Parathyroid adenoma (tissue), 2 donors: ENCODE results near the gene PAAF1.

Experiments
- H2AFZ ChIP-seq: fragments of 300-600 bp; sonication (generic); one replicate; pipeline ENCODE4 v1.7.0; 2017; ENCODE audit warnings: antibody characterized with exemption, mild to moderate bottlenecking
- H3K27ac ChIP-seq: fragments of 300-600 bp; sonication (generic); one replicate; pipeline ENCODE4 v1.7.0; 2017
- H3K27me3 ChIP-seq: fragments of 300-600 bp; sonication (generic); one replicate; pipeline ENCODE4 v1.7.0; 2017; ENCODE audit warnings: low read length; ENCODE audit not compliant: control insufficient read depth, insufficient read depth
- H3K36me3 ChIP-seq: fragments of 300-600 bp; sonication (generic); one replicate; pipeline ENCODE4 v1.7.0; 2017; ENCODE audit warnings: low read length; ENCODE audit not compliant: control insufficient read depth, insufficient read depth
- H3K4me1 ChIP-seq: fragments of 300-600 bp; sonication (generic); one replicate; pipeline ENCODE4 v1.7.0; 2017; ENCODE audit warnings: control low read depth
- H3K4me2 ChIP-seq: fragments of 300-600 bp; sonication (generic); one replicate; pipeline ENCODE4 v1.7.0; 2017; ENCODE audit warnings: low read length
- H3K4me3 ChIP-seq: fragments of 300-600 bp; sonication (generic); one replicate; pipeline ENCODE4 v1.7.0; 2017; ENCODE audit warnings: low read depth, low read length
- H3K79me2 ChIP-seq: fragments of 300-600 bp; sonication (generic); one replicate; pipeline ENCODE4 v1.7.0; 2017; ENCODE audit warnings: control low read depth
- H3K9ac ChIP-seq: fragments of 300-600 bp; sonication (generic); one replicate; pipeline ENCODE4 v1.7.0; 2017; ENCODE audit warnings: mild to moderate bottlenecking
- H3K9me3 ChIP-seq: fragments of 300-600 bp; sonication (generic); one replicate; pipeline ENCODE4 v1.7.0; 2017; ENCODE audit warnings: low read length; ENCODE audit not compliant: control insufficient read depth
- CTCF ChIP-seq: fragments of 300-600 bp; sonication (generic); IDR thresholded peaks from one replicate; pipeline ENCODE4 v1.7.0; 2017; ENCODE audit warnings: antibody characterized with exemption, mild to moderate bottlenecking
- donor health status: primary hyperparathyroidism.

Gene PAAF1

GRCh38 chr11:73839123-73839457 lies 37.7 kb upstream of the PAAF1 start:
- no peak overlapping the region for H3K27ac ChIP-seq
- no peaks in the 10 kb centered on the region for H3K36me3 ChIP-seq
- H3K4me2 ChIP-seq = no peak overlapping the region

DNA sequence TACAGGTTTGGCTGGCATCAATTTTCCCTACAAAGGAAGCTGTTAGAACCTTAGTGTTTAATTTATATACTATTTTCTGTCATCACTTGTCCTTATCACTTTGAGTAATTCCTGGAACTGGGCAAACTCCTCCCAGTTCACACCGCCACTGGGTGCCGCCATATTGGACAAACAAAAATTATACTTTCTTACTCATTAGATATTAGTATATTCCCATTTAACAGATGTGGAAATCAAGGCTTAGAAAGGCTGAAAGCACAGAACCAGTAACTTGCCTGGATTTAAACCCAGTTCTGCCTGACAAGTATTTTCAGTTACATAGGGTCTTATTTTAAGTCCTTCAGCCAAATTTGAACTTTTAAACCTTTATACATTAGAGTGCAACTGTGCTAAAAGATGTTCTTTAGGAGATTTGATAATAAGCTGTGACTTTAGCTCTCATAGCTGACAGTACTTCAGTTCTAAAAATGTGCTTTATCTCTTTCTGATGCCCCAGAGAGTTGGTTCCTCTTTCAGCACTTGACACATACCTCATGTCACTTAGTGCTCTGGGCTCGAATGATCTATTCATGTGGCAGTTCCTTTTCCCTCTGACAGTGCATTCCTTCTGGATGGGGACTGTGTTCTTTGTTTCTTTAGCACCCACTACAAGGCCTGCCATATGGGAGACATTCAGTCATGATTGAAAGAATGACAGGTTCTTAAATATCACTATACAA lies 25.6 kb upstream of the PAAF1 start:
- no peaks in the 10 kb centered on the region for H3K79me2 ChIP-seq
- H3K27ac ChIP-seq = no peak overlapping the region
- H2AFZ ChIP-seq = no peak overlapping the region
- no peak for TF ChIP-seq CTCF
- H3K4me2 ChIP-seq = no peak overlapping the region
- H3K27me3 ChIP-seq = no peaks in the 10 kb centered on the region
- peaks cover 2% of the 10 kb centered on the region for H3K4me1 ChIP-seq
- H3K9ac ChIP-seq = no peak overlapping the region
- no peak overlapping the region for H3K4me3 ChIP-seq
- H3K9me3 ChIP-seq = no peaks in the 10 kb centered on the region
- no peaks in the 10 kb centered on the region for H3K36me3 ChIP-seq

More at GRCh38 chr11:73839123-73839457, 37.7 kb upstream of the PAAF1 start:
- Histone ChIP-seq H3K27me3 (no peaks in the 10 kb centered on the region), H3K9me3 (no peaks in the 10 kb centered on the region), H3K4me1 (no peaks in the 10 kb centered on the region), H3K9ac (no peak overlapping the region), H3K79me2 (no peaks in the 10 kb centered on the region), H3K4me3 (no peak overlapping the region), H2AFZ (no peak overlapping the region)
- TF ChIP-seq CTCF = no peak

DNA sequence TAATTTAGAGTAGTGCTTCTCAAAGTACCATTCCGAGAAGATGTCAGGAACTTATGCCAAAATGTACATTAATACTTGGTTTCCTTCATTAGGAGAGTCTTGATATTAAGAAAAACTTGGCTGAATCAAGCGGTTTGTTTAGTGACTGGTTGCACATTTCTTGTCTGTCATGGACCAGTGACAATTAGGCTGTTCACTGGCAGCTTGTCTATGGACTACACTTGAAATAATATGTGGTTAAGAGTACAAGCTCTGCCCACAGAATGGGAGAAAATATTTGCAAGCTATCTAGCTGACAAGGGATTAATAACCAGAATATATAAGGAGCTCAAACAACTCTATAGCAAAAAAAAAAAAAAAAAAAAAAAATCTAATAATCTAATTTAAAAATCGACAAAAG lies 24.8 kb upstream of the PAAF1 start:
- no peak overlapping the region for H3K27ac ChIP-seq
- TF ChIP-seq CTCF = no peak
- no peaks in the 10 kb centered on the region for H3K27me3 ChIP-seq
- H3K36me3 ChIP-seq = no peaks in the 10 kb centered on the region
- H3K4me2 ChIP-seq = no peak overlapping the region
- no peak overlapping the region for H2AFZ ChIP-seq
- H3K9ac ChIP-seq = no peak overlapping the region
- H3K9me3 ChIP-seq = no peaks in the 10 kb centered on the region
- peaks cover 2% of the 10 kb centered on the region for H3K4me1 ChIP-seq
- H3K4me3 ChIP-seq = no peak overlapping the region
- no peaks in the 10 kb centered on the region for H3K79me2 ChIP-seq

- H3K9ac ChIP-seq = no peak overlapping the region
- H3K27ac ChIP-seq = no peak overlapping the region
- TF ChIP-seq CTCF = no peak
These were observed 22.1 kb upstream of the PAAF1 start for GRCh38 chr11:73854680-73855079.

DNA sequence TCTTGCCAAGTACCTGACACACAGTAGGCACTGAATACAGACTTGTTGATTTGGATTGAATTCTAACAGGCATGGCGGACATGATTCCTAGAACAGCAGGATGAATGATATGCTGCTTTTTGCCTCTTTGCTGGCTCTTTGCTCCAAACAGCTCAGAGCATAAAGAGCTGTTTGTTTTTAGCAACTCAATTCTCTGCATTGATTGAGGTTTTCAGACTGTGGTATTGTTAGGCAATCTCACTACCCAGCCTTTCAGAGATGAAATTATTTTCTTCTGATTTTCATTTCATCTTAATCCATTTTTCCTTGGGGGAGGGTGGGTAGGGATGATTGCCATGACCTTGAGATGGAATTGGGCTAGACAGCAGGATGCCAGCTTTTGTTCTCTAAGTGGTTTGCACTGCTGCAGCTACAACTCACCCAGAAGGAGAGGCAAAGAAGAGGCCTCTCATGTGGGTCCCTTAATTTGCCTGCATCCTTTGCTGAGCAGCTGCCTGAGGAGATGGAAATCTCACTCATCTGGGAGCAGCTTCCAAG lies 20.7 kb upstream of the PAAF1 start:
- no peaks in the 10 kb centered on the region for H3K9me3 ChIP-seq
- no peaks in the 10 kb centered on the region for H3K79me2 ChIP-seq
- H3K27ac ChIP-seq = no peak overlapping the region
- H3K4me2 ChIP-seq = no peak overlapping the region
- TF ChIP-seq CTCF = no peak
- no peak overlapping the region for H3K4me3 ChIP-seq
- H2AFZ ChIP-seq = no peak overlapping the region
- H3K4me1 ChIP-seq = peaks cover 5% of the 10 kb centered on the region
- H3K27me3 ChIP-seq = no peaks in the 10 kb centered on the region
- no peak overlapping the region for H3K9ac ChIP-seq
- H3K36me3 ChIP-seq = no peaks in the 10 kb centered on the region

More at GRCh38 chr11:73854680-73855079, 22.1 kb upstream of the PAAF1 start:
- Histone ChIP-seq H2AFZ (no peak overlapping the region), H3K79me2 (no peaks in the 10 kb centered on the region), H3K4me1 (peaks cover 2% of the 10 kb centered on the region), H3K9me3 (no peaks in the 10 kb centered on the region), H3K27me3 (no peaks in the 10 kb centered on the region), H3K4me2 (no peak overlapping the region), H3K4me3 (no peak overlapping the region), H3K36me3 (no peaks in the 10 kb centered on the region)
